Lower leg skin (tissue), 3 donors: ENCODE data around the gene FAM199X.

Experiments used
- CTCF ChIP-seq, 3 donors: fragments of 450-650 bp; IDR thresholded peaks; one replicate each; pipeline ENCODE4 v1.5.1; 2016; ENCODE audit warnings: antibody characterized with exemption in 3 of 3, mild to moderate bottlenecking in 3 of 3, moderate library complexity in 2 of 3
- POLR2A ChIP-seq, 2 donors: fragments of 450-650 bp; IDR thresholded peaks; one replicate each; pipeline ENCODE4 v1.6.1; 2016 to 2017; ENCODE audit warnings: antibody characterized with exemption in 2 of 2, mild to moderate bottlenecking in 1 of 2, moderate library complexity in 1 of 2

GRCh38 chrX:104172121-104172520 is 5.9 kb downstream of the FAM199X start:
- TF ChIP-seq CTCF (IDR thresholded peaks at IDR 0.05) (no peak), POLR2A (IDR thresholded peaks at IDR 0.05) (no peak)
